ENCODE results near the gene LRRFIP2.

GRCh38 chr3:37148208-37148607 lies 26.2 kb downstream of the LRRFIP2 start:
- TF ChIP-seq, protein P1, sequence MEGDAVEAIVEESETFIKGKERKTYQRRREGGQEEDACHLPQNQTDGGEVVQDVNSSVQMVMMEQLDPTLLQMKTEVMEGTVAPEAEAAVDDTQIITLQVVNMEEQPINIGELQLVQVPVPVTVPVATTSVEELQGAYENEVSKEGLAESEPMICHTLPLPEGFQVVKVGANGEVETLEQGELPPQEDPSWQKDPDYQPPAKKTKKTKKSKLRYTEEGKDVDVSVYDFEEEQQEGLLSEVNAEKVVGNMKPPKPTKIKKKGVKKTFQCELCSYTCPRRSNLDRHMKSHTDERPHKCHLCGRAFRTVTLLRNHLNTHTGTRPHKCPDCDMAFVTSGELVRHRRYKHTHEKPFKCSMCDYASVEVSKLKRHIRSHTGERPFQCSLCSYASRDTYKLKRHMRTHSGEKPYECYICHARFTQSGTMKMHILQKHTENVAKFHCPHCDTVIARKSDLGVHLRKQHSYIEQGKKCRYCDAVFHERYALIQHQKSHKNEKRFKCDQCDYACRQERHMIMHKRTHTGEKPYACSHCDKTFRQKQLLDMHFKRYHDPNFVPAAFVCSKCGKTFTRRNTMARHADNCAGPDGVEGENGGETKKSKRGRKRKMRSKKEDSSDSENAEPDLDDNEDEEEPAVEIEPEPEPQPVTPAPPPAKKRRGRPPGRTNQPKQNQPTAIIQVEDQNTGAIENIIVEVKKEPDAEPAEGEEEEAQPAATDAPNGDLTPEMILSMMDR (IDR thresholded peaks at IDR 0.05) = no peak
- TF ChIP-seq ZFX (IDR thresholded peaks at IDR 0.05; ENCODE audit: borderline replicate concordance) = no peak

Data from 22Rv1 (cell line).